SK-N-SH (cell line): ENCODE results near the gene DPPA3. TPM values are rescaled to one million over a fixed set of nuclear protein-coding genes. Genes with fewer than 3 reads are reported as not detected.

ENCODE experiments used
- CTCF ChIA-PET: fragments of 300-600, 350-600 bp; formaldehyde crosslinking; extraction: SDS; loops from one replicate; lab custom pipeline; 2021; lab: Yijun Ruan, JAX
- POLR2A ChIA-PET: fragments of 350-600 bp; sonication (Branson Sonifier 250); formaldehyde crosslinking; extraction: SDS; loops from one replicate; lab custom pipeline; 2020; ENCODE audit warnings: antibody characterized with exemption, inconsistent platforms; lab: Yijun Ruan, JAX
- DNase-seq: peaks from one replicate; pipeline ENCODE4 v3.0.0; 2012
- H2AFZ ChIP-seq: fragments of 200-600 bp; sonication (generic); 2 replicates; pipeline ENCODE4 v1.8.1; 2016; ENCODE audit warnings: antibody characterized with exemption, mild to moderate bottlenecking, low read depth
- H3F3A ChIP-seq: fragments of 200-600 bp; sonication (generic); replicated peaks from 2 replicates; pipeline ENCODE3; 2016; ENCODE audit warnings: antibody characterized with exemption, mild to moderate bottlenecking; ENCODE audit not compliant: insufficient read depth
- H3K27ac ChIP-seq, 2 experiments: fragments of 200-500 bp in 1 of 2; fragments of 200-600 bp in 1 of 2; sonication (Bioruptor generic) in 1 of 2; sonication (generic), shearing (Covaris generic) in 1 of 2; 2 replicates each; pipeline versions ENCODE4 v1.5.1 to v1.6.1; 2014 to 2016; ENCODE audit warnings: low read depth in 2 of 2, inconsistent platforms in 1 of 2, low read length in 1 of 2, mild to moderate bottlenecking in 1 of 2, mixed read lengths in 1 of 2
- H3K27me3 ChIP-seq: fragments of 200-600 bp; sonication (generic), shearing (Covaris generic); 2 replicates; pipeline ENCODE4 v1.6.1; 2016; ENCODE audit warnings: mixed run types; ENCODE audit not compliant: insufficient read depth
- H3K36me3 ChIP-seq, 2 experiments: fragments of 200-500 bp in 1 of 2; fragments of 200-600 bp in 1 of 2; sonication (Bioruptor generic) in 1 of 2; sonication (generic) in 1 of 2; replicated peaks in 1 of 2; 2 replicates each; pipeline versions ENCODE3 to v1.5.1; 2014 to 2016; ENCODE audit warnings: low read length in 1 of 2, mild to moderate bottlenecking in 1 of 2; ENCODE audit not compliant: insufficient read depth in 2 of 2, control insufficient read depth in 1 of 2
- H3K4me1 ChIP-seq, 2 experiments: fragments of 200-500 bp in 1 of 2; fragments of 200-600 bp in 1 of 2; sonication (Bioruptor generic) in 1 of 2; sonication (generic), shearing (Covaris generic) in 1 of 2; 2 replicates each; pipeline versions ENCODE4 v1.5.1 to v1.6.1; 2014 to 2016; ENCODE audit warnings: low read depth in 1 of 2, low read length in 1 of 2, mixed run types in 1 of 2; ENCODE audit not compliant: insufficient read depth in 2 of 2, control insufficient read depth in 1 of 2
- H3K4me2 ChIP-seq: fragments of 200-600 bp; sonication (generic), shearing (Covaris generic); 2 replicates; pipeline ENCODE4 v1.6.1; 2017; ENCODE audit warnings: mixed run types
- H3K4me3 ChIP-seq, 2 experiments: fragments of 200-500 bp in 1 of 2; fragments of 200-600 bp in 1 of 2; sonication (Bioruptor generic) in 1 of 2; sonication (generic), shearing (Covaris generic) in 1 of 2; 2 replicates each; pipeline versions ENCODE4 v1.5.1 to v1.8.1; 2014 to 2016; ENCODE audit warnings: low read depth in 2 of 2, inconsistent platforms in 1 of 2, low read length in 1 of 2, mild to moderate bottlenecking in 1 of 2, mixed read lengths in 1 of 2, moderate library complexity in 1 of 2
- H3K79me2 ChIP-seq: fragments of 200-600 bp; sonication (generic); 2 replicates; pipeline ENCODE4 v1.8.1; 2017; ENCODE audit warnings: mild to moderate bottlenecking; ENCODE audit not compliant: insufficient read depth
- H3K9ac ChIP-seq: fragments of 200-600 bp; sonication (generic); 2 replicates; pipeline ENCODE4 v1.6.1; 2017; ENCODE audit warnings: mixed run types
- H3K9me2 ChIP-seq: fragments of 200-600 bp; sonication (generic); 2 replicates; pipeline ENCODE4 v1.6.1; 2017; ENCODE audit warnings: mixed run types
- H3K9me3 ChIP-seq: fragments of 200-600 bp; sonication (generic); 2 replicates; pipeline ENCODE4 v1.6.1; 2017; ENCODE audit warnings: mixed run types, mild to moderate bottlenecking, moderate library complexity
- H4K20me1 ChIP-seq: fragments of 200-600 bp; sonication (generic); 2 replicates; pipeline ENCODE4 v1.6.1; 2017; ENCODE audit warnings: mild to moderate bottlenecking, mixed run types; ENCODE audit not compliant: insufficient read depth
- CHD2 ChIP-seq: fragments of 150-350 bp; IDR thresholded peaks from 2 replicates; pipeline ENCODE4 v1.6.1; 2018; ENCODE audit warnings: low read length; ENCODE audit not compliant: partially characterized antibody
- ELF1 ChIP-seq: IDR thresholded peaks from 2 replicates; pipeline ENCODE4 v1.4.0; 2012
- FOXM1 ChIP-seq: IDR thresholded peaks from 2 replicates; pipeline ENCODE4 v1.4.0; 2012; ENCODE audit warnings: low read depth, mild to moderate bottlenecking
- GABPA ChIP-seq: IDR thresholded peaks from 2 replicates; pipeline ENCODE4 v1.4.0; 2012; ENCODE audit warnings: low read depth, mild to moderate bottlenecking
- GATA2 ChIP-seq: sonication (generic); formaldehyde crosslinking; IDR thresholded peaks from 2 replicates; pipeline ENCODE4 v1.5.0; 2020; ENCODE audit warnings: mild to moderate bottlenecking, missing genetic modification reagents
- MEF2A ChIP-seq: IDR thresholded peaks from 2 replicates; pipeline ENCODE4 v1.4.0; 2012; ENCODE audit warnings: low read depth, borderline replicate concordance
- MXI1 ChIP-seq: IDR thresholded peaks from 2 replicates; pipeline ENCODE4 v1.6.1; 2012; ENCODE audit warnings: mild to moderate bottlenecking, low read depth, low read length, improper control_type of control experiment
- NRF1 ChIP-seq: IDR thresholded peaks from 2 replicates; pipeline ENCODE4 v1.6.1; 2012; ENCODE audit warnings: low read depth, mild to moderate bottlenecking, low read length
- PBX3 ChIP-seq: IDR thresholded peaks from 2 replicates; pipeline ENCODE4; 2012
- RCOR1 ChIP-seq: fragments of 150-350 bp; IDR thresholded peaks from 2 replicates; pipeline ENCODE4 v1.6.1; 2017; ENCODE audit warnings: antibody characterized with exemption, low read length
- REST ChIP-seq: IDR thresholded peaks from 2 replicates; pipeline ENCODE4 v1.6.1; 2012; ENCODE audit warnings: mild to moderate bottlenecking, low read depth, low read length, moderate library complexity
- SIN3A ChIP-seq: IDR thresholded peaks from 2 replicates; pipeline ENCODE4 v1.6.1; 2012; ENCODE audit warnings: low read depth, mild to moderate bottlenecking, low read length, moderate library complexity, borderline replicate concordance
- TAF1 ChIP-seq: IDR thresholded peaks from 2 replicates; pipeline ENCODE4 v1.6.1; 2012; ENCODE audit warnings: low read depth, mild to moderate bottlenecking, low read length, moderate library complexity, borderline replicate concordance
- TCF12 ChIP-seq: IDR thresholded peaks from 2 replicates; pipeline ENCODE4 v1.4.0; 2012
- YY1 ChIP-seq: IDR thresholded peaks from 2 replicates; pipeline ENCODE4 v1.4.0; 2012; ENCODE audit warnings: low read depth, mild to moderate bottlenecking
- WGBS: methylation state at CpG from one replicate; pipeline ENCODE4 v1.1.6; 2017; ENCODE audit warnings: low lambda C conversion rate; 5-methylcytosine and 5-hydroxymethylcytosine counted together
- polyA plus RNA-seq, 3 experiments: library from polyadenylated mRNA; depleted of rRNA; stranded (reverse); fragments of >200 nt; gene quantifications; 2 replicates each; pipeline ENCODE4 v1.2.3, GENCODE V29; 2012
- TF ChIP-seq, protein P1 (sequence below): fragments of 150-350 bp; IDR thresholded peaks from 2 replicates; pipeline ENCODE4 v1.6.1; 2017; ENCODE audit warnings: antibody characterized with exemption, low read length, low read depth, borderline replicate concordance

DPPA3 gene
- polyA plus RNA-seq, 1 of the 3 experiments (the other 2 are of a cell fraction): not detected

DNA sequence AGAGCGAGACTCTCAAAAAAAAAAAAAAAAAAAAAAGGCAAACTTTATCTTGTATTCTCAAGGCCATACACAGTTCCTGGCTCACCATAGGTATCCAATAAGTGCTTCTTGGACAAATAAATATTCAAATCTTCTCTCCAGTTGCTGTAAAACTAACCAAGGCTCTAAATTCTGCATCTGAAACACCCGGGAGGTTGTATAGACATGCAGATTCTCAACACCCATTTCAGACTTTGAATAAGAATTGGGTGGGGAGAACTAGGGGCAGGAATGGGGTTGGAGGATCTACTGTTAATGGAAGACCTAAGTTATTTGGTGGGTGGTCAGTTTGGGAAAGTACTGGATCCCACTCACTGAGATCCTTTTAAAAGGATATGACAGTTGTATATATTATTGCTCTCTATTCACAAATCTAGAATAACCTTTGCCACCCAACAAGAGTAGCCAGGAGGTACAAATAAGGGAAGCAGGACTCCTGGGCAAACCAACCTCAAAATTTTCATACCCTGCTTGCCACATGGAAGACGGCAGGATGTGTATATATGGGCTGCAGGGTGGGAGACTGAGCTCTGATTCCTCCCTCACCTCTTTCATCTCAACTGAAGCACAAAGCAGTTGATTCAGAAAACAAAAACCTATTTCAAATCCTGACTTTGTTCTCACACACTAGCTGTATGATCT, 16.5 kb upstream of the DPPA3 start:
- Histone ChIP-seq H3K36me3 (no peaks in the 10 kb centered on the region), H2AFZ (no peak overlapping the region), H3K4me3 (no peak overlapping the region), H3K27ac (no peak overlapping the region)
- CTCF ChIA-PET: no interaction called here
- TF ChIP-seq, protein P1, sequence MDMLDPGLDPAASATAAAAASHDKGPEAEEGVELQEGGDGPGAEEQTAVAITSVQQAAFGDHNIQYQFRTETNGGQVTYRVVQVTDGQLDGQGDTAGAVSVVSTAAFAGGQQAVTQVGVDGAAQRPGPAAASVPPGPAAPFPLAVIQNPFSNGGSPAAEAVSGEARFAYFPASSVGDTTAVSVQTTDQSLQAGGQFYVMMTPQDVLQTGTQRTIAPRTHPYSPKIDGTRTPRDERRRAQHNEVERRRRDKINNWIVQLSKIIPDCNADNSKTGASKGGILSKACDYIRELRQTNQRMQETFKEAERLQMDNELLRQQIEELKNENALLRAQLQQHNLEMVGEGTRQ: no peak
- TF ChIP-seq YY1 (no peak), CHD2 (no peak), RCOR1 (no peak), NRF1 (no peak), FOXM1 (no peak), PBX3 (no peak), GABPA (no peak), REST (no peak), ELF1 (no peak)
- TF ChIP-seq, all 33 proteins: peak for 0
- Histone ChIP-seq H3K79me2 (no peaks in the 10 kb centered on the region), H3K4me1 (no peaks in the 10 kb centered on the region), H3K4me2 (no peak overlapping the region), H3K27me3 (peaks cover 54% of the 10 kb centered on the region), H3K9me3 (no peaks in the 10 kb centered on the region), H3K9me2 (no peaks in the 10 kb centered on the region), H4K20me1 (no peaks in the 10 kb centered on the region), H3K9ac (no peak overlapping the region), H3F3A (no peaks in the 10 kb centered on the region)
- POLR2A ChIA-PET: no interaction called here
- 14% methylated on average over 3 of the region's 3 CpGs for WGBS
- no peak for DNase-seq

DNA sequence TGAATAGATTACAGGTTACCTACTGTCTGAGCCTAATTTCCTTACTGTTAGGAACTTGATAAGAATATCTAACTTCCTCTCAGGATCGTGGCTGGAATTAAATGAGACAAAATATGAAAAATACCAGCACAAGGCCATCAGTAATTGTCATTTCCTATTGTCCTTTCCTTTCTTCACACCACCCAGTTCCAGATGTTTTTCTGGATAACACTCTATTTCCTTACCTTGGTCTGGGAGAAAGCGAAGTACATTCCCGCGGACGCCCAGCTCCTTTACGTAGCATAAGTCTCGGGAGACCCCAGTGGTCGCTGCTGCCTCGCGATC, 16.0 kb upstream of the DPPA3 start:
- no peaks in the 10 kb centered on the region for H3K79me2 ChIP-seq
- no peak overlapping the region for H3K4me3 ChIP-seq
- H3F3A ChIP-seq: no peaks in the 10 kb centered on the region
- H3K36me3 ChIP-seq: no peaks in the 10 kb centered on the region
- H3K9me2 ChIP-seq: no peaks in the 10 kb centered on the region
- TF ChIP-seq MXI1 (no peak), SIN3A (no peak), GATA2 (CRISPR knock-in tag) (no peak), TCF12 (no peak), GABPA (no peak), MEF2A (no peak), TAF1 (no peak)
- TF ChIP-seq, all 33 proteins: peak for 0
- no peak overlapping the region for H3K4me2 ChIP-seq
- no peak overlapping the region for H3K27ac ChIP-seq
- no peak overlapping the region for H3K9ac ChIP-seq
- CTCF ChIA-PET: interaction anchor here (0.9 kb wide), 1 partner anchor 57 kb away, joined by 3 read pairs; no protein-coding TSS in a partner anchor
- peaks cover 52% of the 10 kb centered on the region for H3K27me3 ChIP-seq
- no peaks in the 10 kb centered on the region for H4K20me1 ChIP-seq
- H2AFZ ChIP-seq: no peak overlapping the region
- POLR2A ChIA-PET: no interaction called here
- no peaks in the 10 kb centered on the region for H3K4me1 ChIP-seq
- H3K9me3 ChIP-seq: no peaks in the 10 kb centered on the region
- DNase-seq: no peak
- WGBS: 32% methylated on average over 10 of the region's 10 CpGs
